HG02759 (cell line): Measurements from ENCODE around the gene SS18L1.

ENCODE experiments used
- ATAC-seq: cut with Tn5 transposase; IDR thresholded peaks from one replicate; pipeline ENCODE4 v1.9.1; 2021; ENCODE audit warnings: mild to moderate bottlenecking, moderate library complexity; ENCODE audit not compliant: unreplicated experiment

The SS18L1 gene

DNA sequence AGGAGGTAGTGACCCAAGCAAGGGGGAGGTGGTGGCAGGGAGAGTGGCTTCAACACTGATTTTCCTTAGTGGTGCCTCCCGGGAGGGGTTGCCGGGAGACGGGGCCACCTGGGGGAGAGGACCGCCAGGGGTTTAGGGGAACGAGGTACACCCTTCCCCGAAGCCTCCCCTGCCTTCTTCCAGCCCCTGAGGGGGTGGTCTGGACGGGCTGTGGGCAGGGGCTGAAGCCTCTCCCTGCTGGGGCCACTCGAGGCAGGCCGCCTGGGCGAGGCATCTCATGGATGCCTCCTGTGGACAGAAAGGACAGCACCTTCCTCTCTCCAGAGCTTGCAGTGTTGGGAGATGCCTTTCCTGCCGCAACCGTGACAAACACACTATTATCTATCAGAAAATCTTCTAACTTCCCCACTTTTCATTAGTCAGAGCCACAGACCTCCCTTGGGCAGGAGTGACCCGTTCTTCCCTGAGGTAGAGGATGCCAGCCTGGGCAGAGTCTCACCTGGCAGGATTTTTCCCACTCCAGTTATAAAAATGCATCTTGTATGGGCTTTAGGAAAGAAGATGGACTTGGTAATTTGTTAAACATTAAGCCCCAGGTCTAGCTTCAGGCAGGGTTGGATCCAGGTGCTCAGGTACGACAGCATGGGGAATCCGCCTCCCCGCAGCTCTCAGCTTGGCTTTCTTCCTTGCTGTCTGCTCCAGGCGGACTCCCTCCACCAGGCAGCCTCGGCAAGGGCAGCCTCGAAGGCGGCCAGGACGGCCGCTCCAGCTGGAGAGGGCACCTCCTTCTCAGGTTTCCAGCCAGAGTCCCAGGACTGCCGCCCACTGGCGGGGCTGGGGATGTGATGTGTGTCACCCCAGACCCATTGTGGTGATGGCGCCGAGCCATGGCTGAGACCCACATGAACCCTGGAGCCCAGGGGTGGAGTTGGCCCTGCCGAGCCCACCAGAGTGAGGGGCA is 65.5 kb downstream of the SS18L1 start:
- no peak for ATAC-seq

DNA sequence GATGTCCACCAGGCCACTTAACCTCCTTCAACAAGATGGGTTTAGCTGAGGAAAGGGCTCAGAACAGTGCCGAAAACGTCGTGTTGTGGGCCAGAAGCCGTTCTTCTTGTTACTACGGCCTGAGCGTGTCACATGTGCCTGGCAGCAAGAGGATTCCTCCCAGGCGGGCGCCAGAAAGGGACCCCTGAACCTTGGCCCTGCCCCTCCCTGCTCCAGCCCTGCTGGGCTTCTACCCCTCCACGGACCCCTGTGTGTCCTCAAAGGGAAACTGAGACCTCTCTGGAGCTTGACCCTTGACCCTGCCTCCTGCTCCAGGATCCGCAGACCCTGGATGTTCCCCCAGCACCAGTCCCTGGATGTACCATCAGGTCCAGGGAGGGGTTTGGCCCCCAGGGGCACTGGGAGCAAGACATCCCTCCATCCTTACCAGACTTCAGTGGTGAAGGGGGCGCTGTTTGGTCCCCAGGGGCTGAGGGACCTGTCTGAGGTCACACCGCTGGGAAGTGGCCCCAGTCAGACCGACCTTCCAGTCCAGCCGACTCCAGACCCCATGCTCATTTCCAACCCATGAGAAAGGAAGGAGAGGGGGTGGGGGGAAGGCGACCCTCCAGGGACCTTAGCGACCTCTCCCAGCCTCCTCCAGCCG is 66.4 kb downstream of the SS18L1 start:
- no peak for ATAC-seq

DNA sequence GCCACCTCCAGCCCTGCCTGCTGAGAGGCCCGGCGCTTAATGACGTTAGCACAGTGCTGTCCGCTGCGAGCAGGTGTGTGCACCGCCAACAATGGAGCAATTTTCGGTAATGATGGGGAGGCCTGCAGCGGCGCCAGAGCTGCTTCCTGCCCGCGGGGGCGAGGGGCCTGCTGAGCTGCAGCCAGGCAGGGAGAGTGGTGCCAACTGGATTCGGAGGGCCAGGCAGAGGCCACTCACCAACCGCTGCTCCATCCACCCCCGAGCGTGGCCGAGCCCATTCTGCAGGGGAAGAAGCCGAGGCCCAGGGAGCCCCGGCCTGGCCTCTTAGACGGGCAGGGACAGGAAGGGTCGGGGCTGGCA is 66.9 kb downstream of the SS18L1 start:
- ATAC-seq: no peak

DNA sequence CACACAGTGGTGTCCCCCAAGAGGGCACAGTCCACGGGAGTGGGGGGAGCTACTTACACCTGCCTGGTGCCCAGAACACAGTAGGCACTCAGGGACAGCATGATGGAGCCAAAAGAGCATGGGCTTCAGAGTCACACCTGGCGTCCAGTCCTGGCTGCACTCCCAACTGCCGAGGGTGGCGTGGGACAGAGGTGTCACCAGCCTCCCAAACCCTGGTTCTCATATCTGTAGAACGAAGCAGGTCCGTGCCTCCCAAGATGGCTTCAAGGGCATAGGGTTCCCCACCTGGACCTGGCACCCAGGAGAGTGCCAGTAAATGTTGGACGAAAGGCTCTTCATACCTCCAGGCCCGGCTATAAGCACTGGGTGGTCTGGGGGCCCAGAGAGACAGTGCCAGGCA is 67.6 kb downstream of the SS18L1 start:
- ATAC-seq: no peak

DNA sequence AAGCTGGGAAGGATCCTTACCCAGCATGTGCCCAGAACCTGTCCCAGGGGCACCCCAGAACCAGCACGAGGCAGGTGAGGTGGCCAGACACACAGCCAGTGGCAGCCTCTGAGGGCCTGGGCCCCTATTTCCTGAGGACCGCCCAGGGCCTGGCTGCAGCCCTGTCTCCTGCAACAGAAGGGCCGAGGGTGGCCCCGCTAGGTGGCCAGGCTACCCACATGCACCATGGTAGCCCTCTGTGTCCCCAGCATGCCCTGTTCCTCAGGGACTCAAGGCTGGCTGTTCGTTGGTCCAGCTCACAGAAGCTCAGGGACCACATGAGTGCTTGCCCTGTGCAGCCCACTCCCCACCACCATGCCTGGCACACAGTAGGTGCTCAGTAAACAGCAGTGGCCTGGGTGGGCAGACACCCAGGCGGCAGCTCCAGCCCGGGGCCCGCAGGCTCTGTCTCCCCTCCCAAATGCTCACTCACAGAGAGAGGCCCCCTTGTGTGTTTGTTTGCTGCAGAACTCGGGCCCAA is 68.3 kb downstream of the SS18L1 start:
- no peak for ATAC-seq

DNA sequence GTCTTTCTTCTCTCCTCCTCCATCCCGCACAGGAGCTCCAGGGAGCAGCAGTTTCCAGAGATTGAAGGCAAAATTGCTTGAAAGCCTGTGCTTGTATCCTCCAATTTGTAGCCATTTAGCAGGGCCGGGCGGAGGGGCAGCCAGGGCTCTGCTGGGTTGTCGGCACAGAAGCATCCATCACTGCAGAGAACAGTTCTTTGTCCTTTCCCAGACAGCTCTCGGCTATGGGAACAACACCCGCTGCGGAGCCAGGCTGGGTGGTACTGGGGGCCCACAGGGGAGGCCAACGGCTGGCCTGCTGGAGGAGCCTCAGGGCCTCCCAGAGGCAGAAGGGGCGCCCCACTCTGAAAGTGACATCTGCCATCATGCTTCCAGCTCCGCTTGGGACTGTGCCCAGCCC is 68.7 kb downstream of the SS18L1 start:
- no peak for ATAC-seq

DNA sequence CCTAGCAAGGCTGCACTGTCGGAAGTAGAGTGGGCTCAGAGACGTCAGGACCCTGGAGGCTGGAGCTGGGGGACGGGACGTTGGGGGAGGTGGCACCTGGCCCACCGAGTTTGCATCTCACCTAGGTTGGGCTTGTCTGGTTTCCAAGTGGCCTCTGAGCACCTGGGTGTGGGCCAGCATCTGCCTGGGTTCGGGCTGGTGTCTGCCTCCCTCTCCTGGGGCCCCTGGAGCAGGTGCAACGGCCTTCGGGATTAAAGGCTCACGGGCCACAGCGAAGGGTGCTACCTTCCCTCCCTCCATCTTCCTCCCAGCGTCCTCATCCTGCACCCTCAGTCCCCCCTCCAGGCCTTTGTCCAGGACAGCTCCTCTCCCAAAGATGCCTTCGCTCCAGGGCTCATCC is 70.5 kb downstream of the SS18L1 start:
- ATAC-seq: no peak

DNA sequence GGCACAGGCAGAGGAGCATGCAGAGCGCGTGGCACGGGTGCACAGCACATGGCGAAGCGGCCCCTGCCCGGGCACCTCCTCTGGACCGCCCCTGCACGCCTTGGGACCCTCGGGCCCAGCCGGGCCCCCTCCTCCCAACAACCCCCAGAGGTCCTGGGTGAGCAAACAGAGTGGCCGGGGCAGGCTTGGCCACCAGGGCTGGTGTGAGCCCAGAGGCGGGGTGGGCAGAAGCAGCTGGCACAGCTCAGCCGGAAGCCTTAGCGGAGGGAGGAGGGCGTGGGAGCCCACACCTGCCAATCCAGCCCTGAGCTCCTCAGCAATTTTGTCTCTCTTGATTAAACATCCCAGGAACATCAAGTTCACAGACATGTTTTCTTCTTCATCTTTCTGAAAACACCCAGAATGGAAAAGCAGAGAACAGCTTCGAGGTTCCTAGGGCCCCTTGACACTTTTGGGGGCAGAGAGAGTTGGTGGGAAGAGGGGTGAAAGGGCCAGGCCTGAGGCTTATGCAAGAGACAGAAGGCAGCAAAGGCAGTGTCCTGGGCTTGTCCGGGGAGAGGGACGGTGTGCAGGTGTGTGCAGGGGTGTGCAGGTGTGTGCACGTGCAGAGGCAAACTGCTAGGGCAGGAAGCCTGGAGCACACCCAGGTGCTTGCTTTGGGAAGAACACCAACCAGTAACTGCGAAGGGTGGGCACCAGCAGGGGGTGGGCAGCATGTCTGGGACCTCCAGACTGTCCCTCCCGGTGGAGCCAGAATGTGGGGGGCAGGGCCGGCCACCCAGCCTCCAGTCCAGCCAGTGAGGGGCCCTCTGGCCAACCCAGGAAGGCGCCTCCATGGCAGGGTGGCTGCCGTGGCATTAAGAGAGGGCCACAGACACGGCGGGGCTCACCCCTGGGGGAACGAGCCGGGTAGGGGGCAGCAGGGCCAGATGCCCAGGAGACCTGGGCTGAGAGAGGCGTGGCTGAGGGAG is 71.7 kb downstream of the SS18L1 start:
- ATAC-seq: no peak

DNA sequence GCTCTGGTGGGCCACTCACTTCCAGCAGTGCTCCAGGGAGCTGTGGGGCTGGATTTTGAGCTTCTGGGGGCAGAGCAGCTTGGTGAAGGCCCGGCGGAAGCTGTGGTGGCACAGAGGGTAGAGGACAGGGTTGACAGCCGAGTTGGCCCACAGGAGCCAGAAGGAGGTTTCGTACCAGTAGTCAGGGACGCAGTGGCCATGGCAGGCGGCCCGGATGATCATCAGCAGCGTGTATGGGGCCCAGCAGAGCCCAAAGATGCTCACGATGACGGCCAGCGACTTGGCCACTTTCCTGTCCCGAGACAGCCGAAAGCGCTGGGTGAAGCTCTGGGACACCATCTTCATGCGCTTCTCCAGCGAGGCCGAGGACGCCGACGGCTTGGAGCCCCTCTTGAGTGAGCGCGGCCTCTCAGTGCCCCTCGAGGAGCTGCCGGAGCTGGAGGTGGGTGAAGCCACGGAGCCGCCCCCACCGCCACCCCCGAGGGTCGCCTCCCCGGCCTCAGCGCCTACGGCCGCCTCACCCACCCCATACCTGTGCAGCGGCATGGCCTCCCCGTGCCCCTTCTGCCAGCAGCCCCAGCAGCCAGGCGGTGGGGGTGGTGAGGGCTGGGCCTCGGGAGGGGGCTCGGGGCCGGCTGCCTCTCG is 72.5 kb downstream of the SS18L1 start:
- no peak for ATAC-seq

DNA sequence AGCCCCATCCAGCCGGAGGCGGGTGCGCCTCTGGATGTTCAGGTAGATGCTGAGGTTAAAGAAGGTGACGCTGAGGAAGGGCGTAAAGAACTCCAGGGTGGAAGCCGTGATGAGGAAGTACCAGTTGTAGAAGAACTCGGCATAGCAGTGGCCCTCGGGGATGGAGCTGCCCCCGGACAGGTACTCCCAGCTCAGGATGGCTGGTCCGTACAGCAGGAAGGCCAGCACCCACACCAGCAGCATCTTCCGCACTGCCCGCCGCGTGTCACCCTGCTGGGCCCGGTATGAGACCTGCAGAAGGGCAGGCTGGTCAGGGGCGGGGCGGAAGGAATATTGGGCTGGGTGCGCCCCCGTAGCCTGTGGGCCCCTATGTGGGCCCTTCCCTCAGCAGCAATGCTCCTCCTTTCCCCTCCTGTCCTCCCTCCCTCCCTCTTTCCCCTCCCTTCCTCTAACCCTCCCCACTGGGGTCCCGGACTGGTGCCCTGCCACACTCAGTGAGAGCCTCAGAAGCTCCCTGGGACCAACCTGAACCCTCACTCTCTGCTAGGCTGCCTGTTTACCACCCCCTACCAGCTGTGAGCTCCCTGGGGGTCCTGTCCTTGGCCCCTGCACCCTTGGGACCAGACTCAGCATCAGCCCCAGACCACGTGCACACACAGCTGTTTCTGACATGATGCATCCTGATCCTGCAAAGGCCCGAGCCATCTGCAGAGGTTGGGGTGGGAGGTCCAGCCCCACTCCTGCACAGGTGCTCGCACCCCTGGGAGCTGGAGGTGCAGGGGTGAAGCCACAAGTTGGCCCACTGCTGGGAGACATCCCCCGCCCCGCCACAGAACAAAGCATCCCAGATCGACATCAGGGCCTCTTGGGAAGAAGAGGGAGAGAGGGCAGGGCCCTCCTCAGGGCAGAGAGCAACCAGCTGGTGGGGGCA is 73.3 kb downstream of the SS18L1 start:
- no peak for ATAC-seq

DNA sequence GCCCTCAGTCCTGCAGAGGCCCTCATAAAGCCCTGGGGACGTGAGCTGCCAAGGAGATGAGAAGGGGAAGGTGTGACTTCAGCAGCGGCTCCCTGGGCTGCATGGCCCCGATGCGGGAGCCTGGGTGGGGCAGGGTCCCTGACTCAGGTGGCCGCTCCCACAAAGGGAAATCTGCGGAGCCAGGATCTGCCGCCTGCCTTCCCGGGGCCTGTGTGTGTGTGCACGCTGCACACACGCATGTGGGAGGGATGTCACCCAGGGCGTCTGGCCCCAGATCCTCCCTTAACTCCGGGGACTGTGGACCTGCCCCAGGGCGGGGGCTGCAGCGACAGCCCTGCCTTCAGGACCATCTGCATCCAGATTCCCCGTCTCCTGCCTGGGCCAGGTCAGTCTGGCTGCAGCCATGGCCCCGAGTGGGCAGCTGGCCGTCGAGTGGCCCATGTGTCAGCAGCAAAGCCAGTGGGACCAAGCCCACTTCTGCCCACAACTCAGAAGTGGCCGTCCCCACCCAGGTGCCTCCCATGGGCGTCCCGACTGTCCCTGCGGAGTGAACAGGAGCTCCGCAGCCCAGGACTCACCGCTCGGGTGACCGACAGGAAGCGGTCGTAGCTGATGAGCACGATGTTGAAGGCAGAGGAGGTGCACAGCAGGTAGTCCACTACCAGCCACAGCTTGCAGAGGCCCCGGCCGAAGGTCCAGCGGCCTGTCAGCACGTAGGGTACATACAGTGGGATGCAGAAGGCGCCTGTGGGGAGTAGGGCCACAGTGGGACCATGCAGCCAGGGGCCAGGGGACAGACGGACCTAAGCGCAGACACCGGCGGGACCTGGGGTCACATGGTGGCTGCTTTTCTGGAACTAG is 74.6 kb downstream of the SS18L1 start:
- no peak for ATAC-seq

DNA sequence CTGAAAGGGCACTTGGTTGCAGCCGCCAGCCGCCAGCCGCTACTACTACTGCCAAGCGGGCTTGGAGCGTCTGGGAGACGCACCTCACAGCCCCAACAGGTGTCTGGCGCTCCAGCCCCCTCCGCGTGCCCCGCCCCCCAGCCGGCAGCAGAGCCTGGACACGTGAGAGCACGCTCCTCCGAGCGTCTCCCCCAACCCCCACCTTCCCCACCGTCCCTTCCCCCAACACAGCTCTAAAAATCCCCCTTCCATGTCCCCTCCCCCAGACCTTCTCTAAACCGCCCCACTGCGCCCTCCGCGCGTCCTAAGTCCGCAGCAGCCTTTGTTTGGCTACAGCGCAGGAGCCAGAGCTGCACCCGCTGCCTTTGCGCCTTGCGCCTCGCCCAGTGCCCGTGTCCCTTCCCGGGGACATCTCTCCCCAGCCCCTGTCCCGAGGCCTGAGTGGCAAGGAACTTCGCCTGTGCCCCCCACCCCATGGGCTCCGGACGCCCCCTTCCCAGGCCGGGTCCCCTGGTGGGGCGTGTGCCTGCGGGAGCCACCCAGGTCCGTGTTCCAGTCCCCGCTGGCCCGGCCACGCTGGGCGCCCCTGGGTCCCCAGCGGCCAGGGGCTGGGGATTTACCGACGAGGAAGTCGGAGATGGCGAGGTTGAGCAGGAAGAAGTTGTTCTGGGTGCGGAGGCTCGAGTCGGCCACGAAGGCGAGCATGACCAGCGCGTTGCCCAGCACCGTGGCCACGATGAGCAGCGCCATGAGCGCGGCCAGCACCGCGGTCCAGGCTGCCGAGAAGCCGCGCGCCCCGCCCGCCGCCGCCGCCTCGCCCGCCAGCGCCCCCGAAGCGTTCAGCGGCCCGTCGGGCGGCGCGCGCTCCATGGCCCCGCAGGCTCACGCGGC is 75.8 kb downstream of the SS18L1 start:
- peak; percentile 27 for ATAC-seq

DNA sequence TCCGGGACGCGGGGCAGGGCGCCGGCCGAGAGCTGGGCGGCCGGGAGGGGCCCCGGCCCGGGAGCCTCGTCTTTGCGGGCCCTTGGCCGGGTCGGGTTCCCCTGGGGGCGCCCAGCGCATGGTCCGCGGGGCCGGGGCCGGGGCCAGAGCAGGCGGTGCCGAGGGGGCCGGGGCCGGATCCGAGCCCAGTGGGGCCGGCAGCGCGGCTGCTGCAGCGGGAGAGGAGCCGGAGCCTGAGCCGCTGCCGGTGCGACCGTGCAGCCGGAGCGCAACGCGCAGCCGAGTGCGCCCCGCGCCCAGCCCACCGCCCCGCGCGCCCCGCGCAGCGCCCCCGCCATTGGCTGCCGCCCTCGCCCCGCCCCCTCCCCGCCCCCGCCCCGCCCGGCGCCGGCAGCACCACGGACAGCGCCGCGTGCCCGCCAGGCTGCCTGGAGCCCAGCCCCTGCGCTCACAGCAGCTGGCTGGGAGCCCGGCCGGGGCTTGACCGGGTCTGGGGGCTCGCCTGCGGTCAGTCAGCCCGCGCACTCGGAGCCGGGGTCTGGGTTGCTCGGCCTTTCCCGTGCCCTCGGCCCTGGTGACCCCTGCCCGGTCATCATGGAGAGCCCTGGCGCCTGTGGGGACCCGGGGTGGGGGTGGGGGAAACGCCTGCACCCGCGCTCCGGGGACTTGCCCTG is 76.6 kb downstream of the SS18L1 start, which contains the start of gene HRH3:
HRH3 (minus strand) TSS at position 287 of the 674 bp plus-strand sequence. CDS start 308 bp downstream, outside the sequence.
- ATAC-seq: peak; percentile 63

DNA sequence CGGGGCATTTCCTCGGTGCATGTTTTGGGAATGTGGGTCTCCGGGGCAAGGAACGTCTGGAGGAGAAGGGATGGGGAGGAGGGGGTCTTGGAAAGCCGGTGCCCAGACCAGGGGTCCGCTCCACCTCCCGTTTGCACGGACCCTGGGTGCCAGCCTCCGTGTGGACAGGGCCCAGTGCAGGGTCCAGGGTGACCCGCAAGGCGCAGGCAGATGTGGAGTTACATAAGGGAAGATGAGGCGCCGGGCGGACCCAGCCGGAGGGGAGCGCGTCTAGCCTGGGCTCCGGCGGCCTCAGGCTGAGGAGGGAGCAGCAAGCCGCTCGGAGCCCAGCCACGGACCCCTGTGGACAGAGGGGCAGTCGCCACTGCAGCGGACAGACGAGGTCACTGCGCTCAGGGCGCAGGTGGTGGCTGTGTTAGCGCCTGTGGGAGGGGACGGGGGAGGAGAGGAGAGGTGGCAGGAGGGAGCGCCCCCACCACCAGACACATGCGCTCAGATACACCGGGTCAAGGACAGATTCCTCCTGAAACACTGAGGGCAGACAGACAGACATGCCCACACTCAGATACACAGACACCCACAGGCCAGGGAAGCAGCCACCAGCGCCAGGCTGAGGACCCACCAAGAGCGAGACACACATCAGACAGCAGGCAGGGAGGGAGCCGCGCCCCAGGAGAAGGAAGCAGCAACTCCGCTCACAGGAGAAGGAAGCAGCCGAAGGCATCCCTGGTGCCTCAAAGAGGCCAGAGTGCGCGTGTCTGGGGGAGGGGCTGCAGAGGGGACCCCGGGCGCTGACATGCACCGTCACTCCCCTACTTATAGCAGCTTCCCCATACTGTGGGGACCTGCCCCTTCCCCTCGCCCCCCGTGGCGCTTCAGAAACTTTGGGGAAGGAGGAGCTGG is 77.3 kb downstream of the SS18L1 start:
- ATAC-seq: no peak

DNA sequence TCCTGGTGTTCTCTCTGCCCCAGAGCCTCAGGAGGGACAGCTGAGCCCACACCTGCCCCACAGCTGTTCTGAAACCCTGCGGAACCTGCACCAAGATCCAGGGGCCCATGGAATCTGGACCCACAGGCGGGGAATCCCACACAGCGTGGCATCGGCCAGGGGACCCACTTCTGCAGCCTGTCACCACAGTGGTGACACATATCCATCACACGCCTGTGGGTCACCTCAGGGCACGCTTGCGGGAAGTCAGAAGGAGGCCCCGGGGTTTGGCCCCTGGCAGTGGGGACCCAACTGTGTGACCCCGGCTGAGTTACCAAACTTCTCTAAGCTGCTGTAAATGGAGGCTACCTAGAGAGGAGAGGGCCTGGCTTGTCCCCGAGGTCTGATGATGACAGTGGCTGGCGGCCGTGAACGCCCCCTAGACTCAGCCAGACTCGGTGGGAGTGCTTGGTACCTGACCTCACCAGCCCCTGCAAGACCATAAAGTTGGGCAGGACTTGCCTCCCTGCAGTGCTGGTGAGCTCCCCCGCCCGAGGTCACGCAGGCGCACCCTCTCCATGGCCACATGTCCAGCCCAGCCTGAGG is 78.8 kb downstream of the SS18L1 start:
- ATAC-seq: no peak
